ENCODE data around the gene MARVELD1.

GRCh38 chr10:97748116-97748515 lies 34.6 kb downstream of the MARVELD1 start:
- TF ChIP-seq CTCF (IDR thresholded peaks at IDR 0.05) (no peak), POLR2A (IDR thresholded peaks at IDR 0.05) (no peak)

Measured in body of pancreas (tissue), 4 donors.